UCSD-AML1 (cell line): ENCODE results near the gene HEXD.
A peak's percentile ranks its signal among the peaks of the same experiment; 100 is the strongest.
"Not testable (repeated sequence)": the region's sequence is repeated elsewhere in the genome, so short reads cannot be mapped to it uniquely, and the experiment has no call there.

ENCODE experiments used
- DNase-seq: peaks from one replicate; lab custom pipeline; 2025; ENCODE audit not compliant: unreplicated experiment; lab: John Stamatoyannopoulos, UW

The HEXD gene

DNA sequence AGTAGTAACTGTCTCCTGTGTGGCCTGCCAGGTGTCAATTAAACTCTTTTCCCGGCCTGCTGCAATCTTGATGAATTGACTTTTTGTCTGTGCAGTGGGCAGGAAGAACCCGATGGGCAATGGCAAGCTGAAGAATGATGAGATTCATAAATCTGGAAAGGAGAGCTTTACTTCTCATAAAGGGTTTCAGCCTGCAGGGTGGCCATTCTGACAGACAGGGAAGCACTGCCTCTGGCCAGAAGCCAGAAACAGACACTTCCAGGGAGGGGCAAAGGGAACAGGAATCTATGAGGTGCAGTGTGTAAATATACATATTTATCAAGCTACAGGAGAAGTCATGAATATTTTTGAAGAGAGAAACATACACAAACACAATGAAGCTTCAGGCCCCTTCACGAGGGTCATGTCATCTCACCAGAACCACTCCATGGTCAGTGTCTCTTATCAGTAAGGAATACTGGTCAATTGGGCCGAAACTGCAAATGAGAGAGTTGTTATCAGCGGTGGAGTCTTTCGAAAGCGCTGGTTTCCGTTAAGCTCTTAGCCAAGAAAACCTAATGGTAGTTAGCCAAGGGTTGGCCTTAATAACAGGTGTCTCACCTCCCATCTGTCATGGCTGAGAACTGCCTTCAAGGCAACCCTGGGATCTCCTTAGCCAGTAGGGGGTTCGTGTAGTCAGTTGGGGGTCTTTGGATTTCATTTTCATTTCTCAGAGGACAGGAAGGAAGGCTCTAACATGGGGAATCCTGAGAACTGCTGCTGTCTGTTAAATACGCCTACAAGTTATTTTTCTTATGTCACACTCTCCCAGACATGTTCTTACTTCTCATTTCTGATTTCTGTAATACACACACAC is 39.2 kb downstream of the HEXD start:
- DNase-seq: no peak

- DNase-seq: no peak
Observed at GRCh38 chr17:82457929-82458178, 39.7 kb downstream of the HEXD start.

DNA sequence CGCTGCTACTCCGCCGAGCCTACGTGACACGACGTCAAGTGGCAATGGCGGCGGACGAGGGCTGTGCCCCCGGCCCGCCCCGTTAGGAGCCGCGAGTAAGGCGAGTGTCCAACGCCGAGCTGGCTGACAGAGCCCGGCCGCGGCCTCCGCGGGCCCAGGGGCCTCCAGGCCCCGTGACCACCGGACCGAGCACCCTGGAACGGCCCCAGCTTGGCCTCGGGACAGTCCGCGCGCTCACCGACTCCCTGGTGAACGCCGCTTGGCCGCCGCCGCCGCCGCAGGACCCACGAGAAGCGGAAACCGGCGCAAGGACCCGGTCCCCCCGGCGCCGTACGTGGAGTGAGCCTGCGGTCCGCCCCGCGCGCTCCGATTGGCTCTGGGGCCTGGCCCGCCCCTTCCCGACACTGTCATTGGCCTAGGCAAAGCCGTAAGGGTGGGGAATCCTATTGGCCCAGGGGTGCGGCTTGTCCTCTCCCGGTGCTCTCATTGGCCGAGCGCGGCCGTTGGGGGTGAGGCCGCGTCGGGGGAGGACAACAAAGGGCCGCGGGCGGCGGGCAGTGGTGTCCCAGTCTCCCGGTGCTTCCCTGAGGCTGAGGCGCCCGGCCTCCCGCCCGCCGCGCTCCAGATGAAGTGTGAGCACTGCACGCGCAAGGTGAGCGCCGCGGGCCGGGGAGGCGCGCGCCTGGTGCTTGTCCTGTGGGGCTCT is 40.2 kb downstream of the HEXD start, which contains the start of gene NARF:
Gene NARF, plus strand, starts transcription at position 563 of the 706 bp plus-strand sequence. Its CDS starts 63 bp downstream, at position 626.
- peak; percentile 97 for DNase-seq

DNA sequence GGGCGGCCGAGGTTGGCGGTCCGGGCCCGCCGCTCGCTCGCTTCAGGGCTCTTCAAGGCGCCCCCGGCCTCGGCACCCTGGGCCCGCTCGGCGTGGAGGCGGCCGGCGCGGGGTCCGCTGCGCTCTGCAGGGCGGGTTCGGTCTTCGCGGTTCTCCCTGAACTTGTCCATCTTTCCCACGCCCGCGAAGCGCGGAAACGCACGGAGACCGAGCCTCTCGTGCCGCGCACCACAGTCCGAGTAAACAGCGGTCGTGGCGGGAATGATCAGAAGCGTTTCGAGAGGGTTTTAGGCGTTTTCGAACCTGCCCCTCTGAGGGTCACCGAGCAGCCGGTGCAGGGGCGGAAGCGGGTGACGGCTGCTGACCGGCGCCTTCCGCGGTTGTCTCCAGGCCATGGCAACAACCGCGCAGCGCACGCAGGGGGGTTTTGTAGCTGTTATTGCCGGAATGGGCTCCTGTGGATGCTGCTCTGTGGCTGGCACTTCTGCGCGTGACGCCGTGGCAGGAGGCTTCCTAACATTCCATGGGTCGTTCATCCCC is 40.8 kb downstream of the HEXD start:
- DNase-seq: peak; percentile 59

- not testable (repeated sequence) for DNase-seq
Observed at GRCh38 chr17:82459936-82460335, 41.8 kb downstream of the HEXD start.

DNA sequence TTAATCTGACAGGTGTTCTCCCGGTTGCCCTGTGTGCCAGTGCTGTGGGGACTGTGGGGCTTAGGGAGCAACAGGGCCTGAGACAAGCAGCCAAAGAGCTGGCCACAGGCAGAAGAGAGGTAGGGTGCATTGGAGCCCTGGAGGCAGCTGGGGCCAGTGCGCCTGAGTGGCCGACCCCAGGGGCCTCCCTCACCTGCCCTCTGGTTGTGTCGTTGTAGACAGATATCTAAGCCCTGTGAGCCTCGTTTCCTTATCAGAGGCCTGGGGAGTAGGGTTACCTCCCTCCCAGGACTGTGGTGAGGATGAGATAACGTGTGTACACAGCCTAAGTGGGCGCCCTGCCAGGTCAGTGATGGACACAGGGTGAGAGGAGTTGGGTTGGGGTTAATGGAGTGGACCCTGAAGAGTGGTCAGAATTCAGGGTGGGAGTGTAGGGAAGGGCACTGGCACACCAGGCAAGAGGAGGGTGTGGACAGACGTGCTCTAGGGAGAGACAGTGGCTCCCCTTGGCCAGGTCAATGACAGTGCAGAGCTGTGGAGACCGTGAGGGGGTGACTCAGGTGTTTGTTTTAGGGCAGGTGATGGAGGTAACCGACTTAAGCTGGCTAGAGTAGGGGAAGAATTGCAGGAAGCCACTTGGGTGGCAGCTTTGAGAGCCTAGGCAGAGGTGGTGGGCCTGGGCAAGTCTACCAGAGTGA is 43.8 kb downstream of the HEXD start:
- DNase-seq: no peak

DNA sequence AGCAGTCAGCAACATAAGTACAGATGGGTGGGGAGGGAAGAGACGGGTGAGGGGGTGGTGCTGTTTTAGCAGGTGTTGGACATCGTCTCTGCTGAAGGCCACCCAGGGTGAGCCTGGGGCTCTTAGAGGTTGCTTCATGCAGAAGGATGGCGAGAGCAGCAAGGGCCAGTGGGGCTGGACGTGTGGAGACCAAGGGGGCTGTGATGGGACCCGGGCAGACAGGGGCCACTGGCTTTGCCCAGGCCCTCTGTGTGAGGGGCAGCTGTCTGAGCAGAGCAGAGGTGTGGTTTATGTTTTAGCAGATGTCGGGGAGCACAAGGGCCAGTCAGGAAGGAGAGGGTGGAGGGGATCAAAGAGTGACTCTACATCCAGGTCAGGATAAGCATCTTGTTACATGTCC is 45.2 kb downstream of the HEXD start:
- no peak for DNase-seq

GRCh38 chr17:82463925-82464566 is 45.9 kb downstream of the HEXD start:
- DNase-seq: no peak

DNA sequence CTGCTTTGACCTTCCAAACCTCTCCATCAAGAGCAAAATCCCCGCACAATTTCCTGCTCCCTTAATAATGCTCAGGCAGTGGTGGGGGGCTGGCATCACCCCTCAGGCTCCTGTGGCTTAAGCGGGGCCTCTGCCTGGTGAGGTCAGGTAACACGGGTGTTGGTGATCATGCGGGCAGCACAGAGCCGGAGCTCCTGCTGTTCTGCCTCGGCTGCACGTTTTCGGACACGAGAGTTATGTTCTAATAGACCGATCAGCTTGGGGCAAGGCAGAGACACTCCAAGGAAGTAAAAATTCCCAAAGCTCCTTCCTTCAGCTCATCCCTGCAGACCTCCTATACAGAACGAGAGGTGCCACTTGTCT is 46.4 kb downstream of the HEXD start:
- no peak for DNase-seq

GRCh38 chr17:82465023-82465603 is 47.0 kb downstream of the HEXD start:
- no peak for DNase-seq

GRCh38 chr17:82468692-82469091 is 50.5 kb downstream of the HEXD start:
- DNase-seq: no peak

- DNase-seq: no peak
Observed at GRCh38 chr17:82470065-82470464, 51.9 kb downstream of the HEXD start.

- DNase-seq: no peak
Observed at GRCh38 chr17:82474223-82475010, 56.3 kb downstream of the HEXD start.

DNA sequence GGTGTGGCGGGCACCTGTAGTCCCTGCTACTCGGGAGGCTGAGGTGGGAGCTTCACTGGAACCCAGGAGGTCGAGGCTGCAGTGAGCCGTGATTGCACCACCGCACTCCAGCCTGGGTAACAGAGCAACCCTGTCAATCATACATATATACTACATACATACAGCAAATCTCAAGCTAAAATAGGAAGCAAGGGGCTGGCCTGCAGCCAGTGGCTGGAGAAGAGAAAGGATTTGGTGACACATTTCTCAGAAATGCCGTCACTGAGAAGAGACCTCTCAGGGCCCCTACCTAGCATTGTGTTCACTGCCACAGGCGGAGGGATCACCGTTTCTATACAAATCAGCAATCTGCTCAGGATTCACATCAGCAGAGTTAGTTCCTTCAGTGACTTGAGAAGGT is 57.3 kb downstream of the HEXD start:
- no peak for DNase-seq

- no peak for DNase-seq
Observed at GRCh38 chr17:82477934-82478333, 59.8 kb downstream of the HEXD start.

GRCh38 chr17:82479602-82480001 is 61.5 kb downstream of the HEXD start:
- no peak for DNase-seq

DNA sequence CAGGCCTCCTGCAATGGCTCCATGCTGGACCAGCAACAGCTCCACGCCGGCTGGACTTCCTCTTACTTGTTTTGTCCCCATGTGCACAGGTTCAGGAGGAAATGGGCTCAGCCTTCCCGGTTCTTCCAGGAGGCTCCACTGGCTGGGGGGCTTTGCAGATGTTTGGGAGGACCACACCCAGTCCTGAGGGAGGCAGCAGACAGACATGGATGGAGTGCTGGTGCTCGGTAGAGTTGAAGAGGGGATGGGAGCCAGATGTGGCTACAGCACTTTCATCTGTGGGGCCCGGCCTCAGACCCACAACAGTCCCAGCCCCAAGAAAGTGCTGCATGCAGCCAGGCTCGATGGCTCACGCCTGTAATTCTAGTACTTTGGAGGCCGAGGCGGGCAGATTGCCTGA is 62.2 kb downstream of the HEXD start:
- no peak for DNase-seq

GRCh38 chr17:82483204-82483660 is 65.1 kb downstream of the HEXD start:
- DNase-seq: no peak

- no peak for DNase-seq
Observed at GRCh38 chr17:82483836-82484235, 65.7 kb downstream of the HEXD start.
